ENCODE results near the gene GDF2.

- TF ChIP-seq CTCF (IDR thresholded peaks at IDR 0.05) (no peak), POLR2A (IDR thresholded peaks at IDR 0.05) (no peak)
These were observed 29.9 kb downstream of the GDF2 start for GRCh38 chr10:47351899-47352815.
